Liver (tissue), 9 donors: ENCODE data around the gene COL23A1. TPM values are rescaled to one million over a fixed set of nuclear protein-coding genes. Genes with fewer than 3 reads are reported as not detected.

Experiments
- DNase-seq: peaks from one replicate; pipeline ENCODE4 v3.0.0-alpha.2; 2017; ENCODE audit warnings: low spot score
- H3K27ac ChIP-seq, 2 donors: one replicate each; pipeline ENCODE4 v1.7.0; 2013; ENCODE audit warnings: inconsistent platforms in 2 of 2, low read length in 2 of 2, control low read depth in 1 of 2, low read depth in 1 of 2, mild to moderate bottlenecking in 1 of 2
- H3K27me3 ChIP-seq, 4 donors: one replicate each; pipeline versions ENCODE4 v1.6.1 to v1.7.0; 2013; ENCODE audit warnings: low read length in 3 of 4, inconsistent platforms in 1 of 4, mild to moderate bottlenecking in 1 of 4, moderate library complexity in 1 of 4; ENCODE audit not compliant: control insufficient read depth in 4 of 4, insufficient read depth in 4 of 4
- H3K36me3 ChIP-seq, 4 donors: one replicate each; pipeline versions ENCODE4 v1.6.1 to v1.7.0; 2013; ENCODE audit warnings: low read length in 3 of 4, mild to moderate bottlenecking in 3 of 4, low read depth in 1 of 4, moderate library complexity in 1 of 4; ENCODE audit not compliant: control insufficient read depth in 4 of 4, insufficient read depth in 3 of 4
- H3K4me1 ChIP-seq, 4 donors: one replicate each; pipeline versions ENCODE4 v1.6.1 to v1.7.0; 2013; ENCODE audit warnings: low read length in 3 of 4, mild to moderate bottlenecking in 3 of 4, moderate library complexity in 1 of 4; ENCODE audit not compliant: control insufficient read depth in 4 of 4, insufficient read depth in 4 of 4
- H3K4me3 ChIP-seq, 3 donors: one replicate each; pipeline versions ENCODE4 v1.6.1 to v1.7.0; 2013; ENCODE audit warnings: low read length in 3 of 3, control low read depth in 1 of 3, low read depth in 1 of 3, mild to moderate bottlenecking in 1 of 3
- H3K9ac ChIP-seq, 2 donors: one replicate each; pipeline ENCODE4 v1.7.0; 2013; ENCODE audit warnings: low read length in 2 of 2, mild to moderate bottlenecking in 2 of 2, moderate library complexity in 2 of 2, control low read depth in 1 of 2, low read depth in 1 of 2
- H3K9me3 ChIP-seq, 4 donors: one replicate each; pipeline versions ENCODE4 v1.6.1 to v1.7.0; 2013; ENCODE audit warnings: low read length in 3 of 4; ENCODE audit not compliant: control insufficient read depth in 4 of 4
- ATF3 ChIP-seq: IDR thresholded peaks from 2 replicates; pipeline ENCODE4 v1.6.1; 2016; ENCODE audit warnings: antibody characterized with exemption
- CTCF ChIP-seq: fragments of 150-350 bp; IDR thresholded peaks from 2 replicates; pipeline ENCODE4 v1.5.1; 2017; ENCODE audit warnings: improper control_type of control experiment, low read depth, low read length; ENCODE audit not compliant: missing input control
- EGR1 ChIP-seq, 2 donors: IDR thresholded peaks; 2 replicates each; pipeline ENCODE4 v1.6.1; 2016 to 2018; ENCODE audit warnings: antibody characterized with exemption in 2 of 2, low read depth in 2 of 2
- FOXA1 ChIP-seq: IDR thresholded peaks from 2 replicates; pipeline ENCODE4 v1.6.1; 2016; ENCODE audit warnings: antibody characterized with exemption
- FOXA2 ChIP-seq: IDR thresholded peaks from 2 replicates; pipeline ENCODE4 v1.6.1; 2016; ENCODE audit warnings: antibody characterized with exemption
- GABPA ChIP-seq, 2 donors: IDR thresholded peaks in 1 of 2; conservative IDR thresholded peaks in 1 of 2; 2 replicates each; pipeline ENCODE4 v1.6.1; 2016; ENCODE audit warnings: antibody characterized with exemption in 2 of 2, mild to moderate bottlenecking in 1 of 2, moderate library complexity in 1 of 2
- HNF4A ChIP-seq, 2 donors: conservative IDR thresholded peaks; 2 replicates each; pipeline ENCODE4 v1.6.1; 2016; ENCODE audit warnings: antibody characterized with exemption in 2 of 2, mild to moderate bottlenecking in 2 of 2
- HNF4G ChIP-seq: IDR thresholded peaks from 2 replicates; pipeline ENCODE4 v1.6.1; 2016; ENCODE audit warnings: antibody characterized with exemption
- JUND ChIP-seq, 2 donors: IDR thresholded peaks; 2 replicates each; pipeline ENCODE4 v1.6.1; 2016; ENCODE audit warnings: antibody characterized with exemption in 2 of 2
- MAX ChIP-seq: IDR thresholded peaks from 2 replicates; pipeline ENCODE4 v1.6.1; 2016; ENCODE audit warnings: antibody characterized with exemption
- NR2F2 ChIP-seq: IDR thresholded peaks from 2 replicates; pipeline ENCODE4 v1.6.1; 2016; ENCODE audit warnings: antibody characterized with exemption
- RAD21 ChIP-seq, 2 donors: IDR thresholded peaks; 2 replicates each; pipeline ENCODE4 v1.6.1; 2016; ENCODE audit warnings: antibody characterized with exemption in 2 of 2, mild to moderate bottlenecking in 2 of 2
- REST ChIP-seq: IDR thresholded peaks from 2 replicates; pipeline ENCODE4 v1.6.1; 2016; ENCODE audit warnings: antibody characterized with exemption, mild to moderate bottlenecking
- RXRA ChIP-seq, 2 donors: IDR thresholded peaks; 2 replicates each; pipeline ENCODE4 v1.6.1; 2017 to 2018; ENCODE audit warnings: antibody characterized with exemption in 2 of 2, mild to moderate bottlenecking in 1 of 2
- SP1 ChIP-seq: IDR thresholded peaks from 2 replicates; pipeline ENCODE4 v1.6.1; 2018; ENCODE audit warnings: antibody characterized with exemption, mild to moderate bottlenecking
- TAF1 ChIP-seq: conservative IDR thresholded peaks from 2 replicates; pipeline ENCODE4 v1.6.1; 2016; ENCODE audit warnings: antibody characterized with exemption, mild to moderate bottlenecking
- ZBTB33 ChIP-seq: IDR thresholded peaks from 2 replicates; pipeline ENCODE4 v1.6.1; 2016; ENCODE audit warnings: antibody characterized with exemption
- WGBS: extraction: QIAGEN DNeasy Blood & Tissue Kit; methylation state at CpG from one replicate; pipeline ENCODE4 v1.1.7; 2013; 5-methylcytosine and 5-hydroxymethylcytosine counted together
- polyA plus RNA-seq, 2 donors: library from polyadenylated mRNA; stranded (reverse) in 1 of 2; unstranded in 1 of 2; fragments of 200-250 nt in 1 of 2; fragments of >200 nt in 1 of 2; fragmentation: Nextera tagmentation in 1 of 2; extraction: Ambion mirVana in 1 of 2; gene quantifications; one replicate each; pipeline versions ENCODE4 v1.2.1 to v1.2.3, GENCODE V29; 2013 to 2015
- total RNA-seq, 2 donors: library from RNA; depleted of rRNA; stranded (reverse); fragments of >200 nt; gene quantifications; one replicate each; pipeline ENCODE4 v1.2.3, GENCODE V29; 2014
- donor health status: healthy.
- donor health status: healthy.
- donor health status: healthy.
- donor health status: healthy.
- donor health status: healthy.

COL23A1 gene
- total and polyA plus RNA-seq, 4 donors = 0.08 to 1.4 (median 0.27) TPM

GRCh38 chr5:178514851-178515418, 75.3 kb downstream of the COL23A1 start:
- DNase-seq = no peak
- Histone ChIP-seq H3K9me3 (peaks cover 5 to 14% (median 9%) of the 10 kb centered on the region in 4 donors), H3K9ac (no peak overlapping the region), H3K4me1 (no peaks in the 10 kb centered on the region), H3K36me3 (no peaks in the 10 kb centered on the region), H3K27me3 (peaks cover 0 to 5% (median 0%) of the 10 kb centered on the region in 4 donors), H3K27ac (no peak overlapping the region), H3K4me3 (no peak overlapping the region)
- 83% methylated on average over 6 of the region's 6 CpGs for WGBS
- TF ChIP-seq TAF1 (no peak), NR2F2 (no peak), MAX (no peak), RAD21 (IDR thresholded peaks at IDR 0.05) (no peak), RXRA (IDR thresholded peaks at IDR 0.05) (no peak), HNF4A (conservative IDR thresholded peaks at IDR 0.05) (no peak), FOXA2 (no peak), CTCF (no peak), JUND (IDR thresholded peaks at IDR 0.05) (no peak), HNF4G (no peak)

GRCh38 chr5:178511172-178511571, 79.0 kb downstream of the COL23A1 start:
- Histone ChIP-seq H3K4me1 (no peaks in the 10 kb centered on the region), H3K36me3 (no peaks in the 10 kb centered on the region), H3K9ac (no peak overlapping the region), H3K4me3 (no peak overlapping the region), H3K9me3 (peaks cover 5 to 14% (median 9%) of the 10 kb centered on the region in 4 donors), H3K27me3 (peaks cover 0 to 5% (median 0%) of the 10 kb centered on the region in 4 donors), H3K27ac (no peak overlapping the region)
- 64% methylated on average over 3 of the region's 3 CpGs for WGBS
- no peak for DNase-seq
- TF ChIP-seq ATF3 (no peak), SP1 (no peak), FOXA2 (no peak), RXRA (IDR thresholded peaks at IDR 0.05) (no peak), FOXA1 (no peak), EGR1 (IDR thresholded peaks at IDR 0.05; ENCODE audit: low read depth in 2 of 2) (no peak), REST (no peak), HNF4A (conservative IDR thresholded peaks at IDR 0.05) (no peak), JUND (IDR thresholded peaks at IDR 0.05) (no peak), MAX (no peak), CTCF (no peak), TAF1 (no peak), ZBTB33 (no peak), GABPA (IDR thresholded peaks at IDR 0.05 in 1 of 2, conservative IDR thresholded peaks at IDR 0.05 in 1 of 2) (no peak), HNF4G (no peak)
